HG03097 (cell line): ENCODE data around the gene DOCK4.

Experiments
- ATAC-seq: cut with Tn5 transposase; IDR thresholded peaks from one replicate; pipeline ENCODE4 v1.9.1; 2021; ENCODE audit not compliant: unreplicated experiment, low FRiP score

DOCK4 gene

DNA sequence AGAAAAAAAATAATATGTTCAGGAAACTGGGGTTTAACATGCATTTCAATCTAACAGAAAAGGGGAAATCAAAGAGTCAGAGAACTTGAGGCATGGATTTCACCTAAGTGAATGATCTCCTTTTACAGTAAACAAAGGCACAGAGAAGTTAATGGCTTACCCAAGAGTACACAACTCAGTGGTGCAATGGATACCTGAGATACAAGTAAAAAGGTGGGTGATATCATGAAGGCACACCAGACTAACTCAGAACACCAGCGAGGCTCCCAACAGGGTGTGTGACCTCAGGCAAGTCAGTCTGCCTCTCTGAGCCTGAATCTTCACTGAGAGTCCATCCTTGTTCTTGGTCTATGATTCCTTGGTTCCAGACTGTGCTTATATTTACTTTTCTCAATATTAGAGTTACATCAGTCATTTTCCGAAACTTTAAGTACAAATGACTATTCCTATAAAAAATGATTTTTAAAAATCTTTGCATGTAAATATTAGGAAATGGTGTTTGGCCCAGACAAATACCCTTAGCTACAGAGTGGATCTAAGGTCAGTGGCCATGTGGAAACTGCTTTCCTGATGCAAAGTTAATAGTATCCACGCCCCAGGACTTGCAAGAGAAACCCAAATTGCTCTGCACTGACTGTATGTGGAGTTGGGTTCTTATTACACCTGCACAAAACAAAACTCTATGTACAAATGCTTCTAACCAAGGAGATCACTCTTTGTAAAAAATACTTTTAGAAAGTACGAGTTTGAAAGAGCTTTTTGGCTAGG lies 361.1 kb downstream of the DOCK4 start:
- no peak for ATAC-seq

DNA sequence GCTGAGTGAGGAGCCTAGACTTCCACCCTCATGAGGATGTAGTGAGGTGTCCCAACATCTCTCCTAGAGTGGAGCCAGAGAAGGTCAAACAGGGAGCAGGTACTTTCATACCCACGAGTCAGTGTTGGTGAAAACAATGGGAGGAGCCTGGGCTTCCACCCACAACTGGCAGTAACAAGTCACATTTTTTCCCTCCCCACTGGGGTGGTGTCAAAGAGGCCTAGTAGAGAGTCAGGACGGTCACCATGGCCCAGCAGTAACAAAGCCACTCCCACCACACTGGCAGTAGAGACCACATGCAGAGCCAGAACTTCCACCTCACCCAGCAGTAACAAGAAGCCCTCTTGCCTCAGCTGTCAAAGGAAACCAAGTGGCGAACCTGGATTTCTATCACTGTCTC lies 363.7 kb downstream of the DOCK4 start:
- ATAC-seq, result no peak

DNA sequence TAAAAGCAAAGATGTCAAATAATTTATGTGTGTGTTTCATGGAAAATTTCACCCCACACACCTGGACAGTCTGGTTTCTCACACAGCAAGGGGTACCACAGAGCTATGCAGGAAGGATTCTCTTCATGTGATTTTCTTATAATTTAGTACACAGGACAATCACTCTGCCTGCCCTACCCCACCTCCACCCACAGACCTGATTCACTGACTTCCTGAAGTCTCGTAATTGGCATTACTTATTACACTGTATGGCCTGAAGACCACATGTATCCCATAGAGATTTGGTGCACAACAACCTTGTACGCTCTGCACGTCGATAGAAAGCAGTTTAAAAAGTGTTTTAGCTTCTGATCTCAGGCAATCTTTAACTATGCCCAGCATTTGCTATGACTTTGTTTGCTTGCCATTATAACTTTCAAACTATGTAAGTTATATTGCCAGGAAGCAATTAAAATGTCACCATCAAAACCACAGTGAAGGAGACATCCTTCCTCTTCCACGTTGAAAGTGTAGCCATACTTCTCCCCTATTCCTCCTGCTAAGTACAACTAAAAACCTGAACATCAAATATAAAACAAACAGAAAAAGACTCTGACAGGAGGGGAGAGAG lies 364.5 kb downstream of the DOCK4 start:
- no peak for ATAC-seq

DNA sequence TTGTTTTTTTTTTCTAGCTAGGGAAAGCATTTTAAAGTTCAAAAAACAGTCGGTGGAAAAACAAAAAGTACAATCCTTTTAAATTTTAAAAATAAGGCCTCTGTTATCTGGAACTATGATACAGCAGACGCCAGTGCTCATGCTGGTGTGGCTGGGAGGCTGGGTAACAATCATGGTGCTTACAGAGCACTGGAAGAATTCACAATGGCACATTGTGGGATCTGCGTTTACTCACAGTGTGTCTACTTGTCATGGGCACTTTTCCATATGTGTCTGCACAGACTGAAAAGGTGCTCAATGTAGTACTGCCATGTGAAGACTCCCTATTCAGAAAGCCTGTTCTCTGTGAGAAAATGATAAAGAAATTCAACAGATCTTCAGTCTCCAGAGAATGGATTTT lies 365.7 kb downstream of the DOCK4 start:
- no peak for ATAC-seq

DNA sequence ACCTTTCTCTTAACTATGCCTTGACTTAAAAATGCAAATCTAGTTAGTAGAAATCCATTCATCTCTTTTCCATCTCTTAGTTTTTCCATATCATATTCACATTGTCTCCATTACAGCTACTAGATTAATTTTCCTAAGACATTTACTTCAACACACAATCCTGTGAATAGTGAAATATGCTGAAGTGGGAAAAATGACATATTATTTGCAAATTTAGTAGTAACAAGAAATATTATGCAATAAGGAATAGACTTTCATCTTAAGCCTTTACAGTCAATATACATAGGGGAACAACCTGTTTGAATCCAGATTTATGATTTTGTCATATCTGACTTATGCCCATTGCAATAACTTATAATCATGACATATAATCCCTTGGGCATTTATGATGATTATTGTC lies 366.9 kb downstream of the DOCK4 start:
- no peak for ATAC-seq

DNA sequence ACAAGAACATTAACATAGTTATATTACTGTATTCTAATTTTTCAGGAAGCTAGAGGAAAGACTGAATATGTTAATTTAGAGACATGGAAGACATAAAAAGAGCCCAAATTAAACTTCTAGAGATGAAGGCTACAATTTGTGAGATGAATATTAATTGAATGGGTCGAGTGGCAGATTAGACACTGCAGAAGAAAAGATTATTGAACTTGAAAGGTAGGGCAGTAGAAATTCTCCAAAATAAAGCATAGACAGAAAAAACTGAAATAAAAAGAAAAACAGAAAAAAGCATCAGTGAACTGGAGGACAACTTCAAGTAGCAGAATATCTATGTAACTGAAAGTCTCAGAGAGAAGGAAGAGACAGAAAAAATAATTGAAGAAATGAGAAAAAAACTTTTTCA lies 369.6 kb downstream of the DOCK4 start:
- no peak for ATAC-seq

DNA sequence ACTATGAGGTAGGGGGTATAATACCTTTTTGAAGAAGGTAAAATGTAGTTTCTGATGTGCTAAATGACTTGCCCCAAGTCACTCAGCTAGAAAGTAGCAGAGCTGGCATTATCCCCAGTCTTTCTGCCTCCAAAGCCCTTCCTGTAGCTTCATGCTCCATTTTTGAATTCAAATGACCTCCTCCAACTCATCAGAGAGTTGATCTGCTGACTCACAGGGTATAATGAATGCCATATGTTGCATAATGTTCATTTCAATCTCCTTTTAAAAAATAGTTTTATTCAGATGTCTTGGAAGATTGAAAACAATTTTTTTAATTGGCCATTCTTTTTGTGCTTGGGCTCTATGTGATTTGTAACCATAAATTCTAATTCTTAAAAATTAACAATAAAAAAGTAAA lies 371.1 kb downstream of the DOCK4 start:
- no peak for ATAC-seq

DNA sequence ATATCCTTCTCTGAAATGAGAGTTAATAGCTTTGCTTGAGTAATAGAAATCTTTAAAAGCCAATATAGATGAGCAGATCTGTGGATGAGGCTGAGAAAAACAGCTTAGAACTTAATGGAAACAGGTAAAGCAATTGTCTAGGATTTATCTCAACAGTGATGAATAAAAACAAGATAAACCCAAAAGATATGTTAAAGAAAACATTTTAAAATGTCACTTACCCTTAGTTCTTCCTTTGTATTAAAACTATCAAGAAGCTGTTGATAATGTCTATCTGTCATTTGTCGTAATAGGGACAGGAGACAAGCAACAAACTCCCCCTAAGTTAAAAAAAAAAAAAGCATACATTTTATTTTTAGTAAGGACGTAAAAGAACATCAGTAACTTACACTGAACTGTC lies 371.8 kb downstream of the DOCK4 start:
- no peak for ATAC-seq

DNA sequence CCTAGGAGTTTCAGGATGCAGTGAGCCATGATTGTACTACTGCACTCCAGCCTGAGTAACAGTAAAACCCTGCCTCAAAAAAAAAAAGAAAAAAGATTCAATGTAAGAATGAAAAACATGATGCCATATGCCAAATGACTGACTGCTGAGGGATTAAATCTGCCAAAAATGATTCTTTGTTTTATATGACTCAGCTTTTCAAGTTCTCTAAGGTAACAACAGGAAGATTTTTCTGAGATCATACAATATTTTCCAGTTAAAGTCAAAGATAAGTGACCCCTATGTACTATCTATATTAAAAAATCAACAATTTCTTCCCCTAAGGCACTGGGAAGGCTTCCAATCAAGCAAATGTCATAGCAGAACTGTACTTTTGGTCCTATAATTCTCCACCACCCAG lies 372.7 kb downstream of the DOCK4 start:
- no peak for ATAC-seq

DNA sequence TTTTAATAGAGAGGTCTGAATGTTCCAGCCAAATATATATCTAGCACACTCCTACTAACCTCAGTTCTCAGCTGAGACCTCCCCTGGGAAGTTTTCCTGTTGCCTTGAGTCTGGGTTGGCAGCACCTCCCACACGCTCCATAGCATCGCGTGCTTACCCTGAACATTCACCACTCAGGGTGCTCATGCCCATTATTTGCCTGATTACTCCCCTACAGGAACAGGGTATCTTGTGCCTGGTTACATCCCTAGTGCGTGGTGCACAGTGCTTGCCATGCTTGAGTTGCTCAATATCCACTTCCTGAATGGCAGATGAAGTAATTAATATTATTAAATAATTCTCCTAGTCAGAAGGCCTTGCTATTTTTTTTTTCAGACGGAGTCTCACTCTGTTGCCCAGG lies 374.0 kb downstream of the DOCK4 start:
- no peak for ATAC-seq

DNA sequence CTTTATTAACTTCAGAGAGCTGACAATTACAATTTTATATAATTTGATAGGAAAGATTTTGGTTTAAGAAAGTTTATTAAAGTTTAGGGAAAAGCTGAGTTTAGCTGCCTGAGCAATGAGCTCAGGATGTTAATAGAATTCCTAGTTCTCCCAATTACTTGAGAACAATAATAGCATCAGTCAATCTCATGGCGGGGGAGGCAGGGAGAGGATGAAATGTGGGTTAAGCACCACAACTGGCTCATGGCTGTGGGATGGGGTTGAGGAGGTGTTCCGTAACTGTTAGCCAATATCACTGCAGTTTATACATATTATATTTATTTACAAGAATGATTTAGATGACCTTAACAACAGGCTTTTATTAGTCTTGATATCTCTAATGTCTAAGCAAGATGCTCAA lies 377.0 kb downstream of the DOCK4 start:
- no peak for ATAC-seq

DNA sequence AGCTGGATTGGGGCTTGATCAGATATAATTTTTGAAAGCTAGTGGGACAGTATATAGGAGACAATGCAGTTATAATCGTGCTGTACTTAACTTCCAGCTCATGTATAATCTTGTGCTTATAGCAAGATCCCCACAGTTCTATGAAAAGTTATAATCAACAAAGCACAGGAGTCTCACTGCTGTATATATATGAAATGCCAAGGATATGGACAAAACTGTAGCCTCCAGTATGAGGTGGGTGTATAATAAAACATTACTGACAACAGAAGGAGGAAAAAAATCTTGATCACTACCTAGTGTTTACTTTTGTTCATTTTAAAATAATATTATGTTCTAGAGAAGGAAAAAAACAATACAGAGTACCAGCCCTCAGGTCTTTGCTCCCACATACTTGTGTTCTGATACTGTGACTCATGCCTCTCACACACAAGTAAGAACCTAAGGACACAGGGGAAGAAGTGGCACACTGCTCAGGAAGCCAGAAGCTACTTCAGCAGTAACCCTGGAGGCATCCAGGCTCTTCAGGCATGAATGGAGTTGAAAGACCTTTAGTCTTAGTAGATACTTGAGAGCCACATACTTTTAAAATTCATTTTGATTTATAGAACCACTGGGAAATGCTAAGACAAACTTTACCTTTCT lies 378.2 kb downstream of the DOCK4 start:
- ATAC-seq, result no peak

DNA sequence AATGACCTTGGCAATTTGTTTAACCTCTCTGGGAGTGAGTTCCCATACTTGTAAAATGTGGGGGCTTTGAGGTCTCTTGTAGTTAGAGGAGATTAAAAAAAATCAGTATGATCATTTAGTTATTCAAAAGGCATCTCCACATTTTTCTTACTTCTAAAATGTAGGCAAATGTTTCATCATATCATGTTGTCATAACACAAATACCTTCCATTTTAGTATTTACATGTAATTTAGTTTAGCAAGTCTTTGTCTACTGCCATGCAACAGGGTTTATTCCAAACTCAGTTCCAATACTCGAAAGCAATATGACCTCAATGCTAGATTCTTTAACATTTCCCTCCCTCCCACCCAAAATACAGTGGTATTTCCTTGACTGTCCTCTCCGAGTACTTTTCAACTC lies 381.2 kb downstream of the DOCK4 start:
- no peak for ATAC-seq

DNA sequence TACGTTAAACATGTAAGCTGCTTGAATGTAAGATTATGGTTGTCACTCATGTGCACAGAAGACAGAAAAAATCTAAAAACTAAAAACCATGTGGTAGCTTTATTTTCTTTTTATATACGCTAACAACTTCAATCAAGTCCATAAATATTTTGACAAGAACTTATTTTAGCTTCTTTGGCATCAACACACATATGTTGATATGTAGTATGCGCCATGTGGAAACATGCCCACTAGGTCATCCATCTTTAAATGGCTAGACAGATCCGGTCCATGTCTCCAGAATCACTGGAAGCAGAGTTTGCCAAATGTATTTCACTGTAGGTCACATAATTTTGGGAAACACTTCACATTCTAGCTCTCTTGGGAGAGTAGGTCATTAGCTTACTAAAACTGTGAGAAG lies 382.4 kb downstream of the DOCK4 start:
- no peak for ATAC-seq

DNA sequence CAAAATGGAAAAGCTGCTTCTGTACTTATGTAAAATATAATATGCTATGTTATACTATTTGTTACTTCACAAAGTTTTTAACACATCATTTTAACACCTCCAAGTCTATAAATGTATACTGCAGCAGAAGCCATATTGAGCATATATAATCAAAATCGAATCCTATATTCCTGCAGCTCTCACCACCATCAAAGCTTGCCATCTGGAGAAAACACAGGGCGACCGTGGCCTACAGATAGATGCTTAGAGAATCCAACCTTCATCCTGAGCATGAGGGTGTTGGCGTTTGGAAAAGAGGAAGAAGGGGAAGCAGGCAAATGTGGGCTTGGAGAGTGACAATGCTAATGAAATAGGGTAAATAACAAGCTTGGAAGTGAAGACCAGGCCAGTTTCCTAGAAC lies 385.2 kb downstream of the DOCK4 start:
- ATAC-seq, result no peak

DNA sequence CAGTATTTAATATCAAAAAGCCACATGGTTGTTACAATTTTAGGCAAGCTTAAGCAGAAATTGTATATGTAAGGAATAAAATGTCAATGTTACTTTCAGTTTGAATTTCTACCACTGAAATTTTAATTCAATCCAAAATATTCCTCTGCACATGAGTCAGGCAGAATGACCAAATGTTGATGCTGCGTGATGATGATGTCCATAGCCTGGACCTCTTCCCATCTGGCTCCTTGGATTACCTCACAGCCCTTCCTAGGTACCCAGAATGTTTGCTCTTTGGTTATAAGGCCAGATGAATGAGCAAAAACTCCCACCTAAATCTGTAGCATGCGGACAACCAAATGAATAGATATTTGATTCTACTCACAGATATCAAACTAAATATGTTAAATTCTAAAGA lies 385.6 kb downstream of the DOCK4 start:
- no peak for ATAC-seq

DNA sequence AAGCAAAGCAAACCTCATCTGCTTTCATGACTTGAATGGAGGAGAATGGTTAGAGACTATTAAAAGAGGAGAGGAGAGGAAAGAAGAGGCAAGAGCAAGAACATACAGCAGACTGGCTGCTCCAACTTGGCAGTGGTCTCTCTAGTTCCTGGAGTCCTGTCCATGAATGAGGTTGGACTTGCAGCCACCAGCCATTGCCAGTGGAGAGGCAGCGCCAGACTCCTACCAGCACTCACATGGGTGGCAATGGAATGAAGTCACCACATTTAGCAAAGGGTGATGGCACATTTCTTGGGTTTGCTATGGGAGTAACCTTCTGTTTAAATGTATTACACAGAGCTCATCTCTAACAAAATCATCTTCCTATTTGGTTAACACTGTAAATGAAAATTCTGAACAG lies 386.1 kb downstream of the DOCK4 start:
- ATAC-seq, result no peak

DNA sequence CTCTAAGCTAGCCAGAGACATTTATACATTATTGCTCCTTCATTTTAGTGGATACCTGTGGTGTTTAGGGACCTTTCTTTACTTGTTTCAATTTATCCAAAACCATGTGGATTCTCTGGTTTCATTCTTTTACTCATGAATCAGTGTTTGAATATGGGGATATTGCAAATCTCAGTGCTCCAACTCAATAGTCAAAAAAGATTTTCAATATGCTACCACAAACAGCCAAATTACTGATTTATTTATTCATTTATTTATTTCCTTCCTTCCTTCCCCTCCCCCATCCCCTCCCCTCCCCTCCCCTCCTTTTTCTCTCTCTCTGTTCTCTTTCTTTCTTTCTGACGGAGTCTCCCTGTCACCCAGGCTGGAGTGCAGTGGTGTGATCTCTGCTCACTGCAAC lies 390.8 kb downstream of the DOCK4 start:
- ATAC-seq, result no peak

DNA sequence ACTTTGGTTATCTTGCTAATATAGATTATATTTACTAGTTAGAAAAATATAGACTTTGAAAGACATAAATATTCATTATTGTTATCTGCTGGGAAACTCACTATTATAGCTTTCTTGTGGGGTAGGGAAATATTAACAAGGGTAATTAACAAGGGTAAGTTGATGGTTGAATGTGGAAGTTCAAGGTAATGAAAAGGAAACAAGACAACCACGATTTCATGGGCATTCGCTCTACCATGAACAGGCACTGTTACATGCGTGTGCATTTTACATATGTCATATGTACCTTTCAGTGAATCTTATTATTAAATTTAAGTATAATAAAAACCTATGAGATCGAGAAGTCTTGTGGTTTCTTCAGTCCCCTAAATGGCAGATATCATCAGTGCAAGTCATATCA lies 392.9 kb downstream of the DOCK4 start:
- peak; percentile 58 for ATAC-seq

DNA sequence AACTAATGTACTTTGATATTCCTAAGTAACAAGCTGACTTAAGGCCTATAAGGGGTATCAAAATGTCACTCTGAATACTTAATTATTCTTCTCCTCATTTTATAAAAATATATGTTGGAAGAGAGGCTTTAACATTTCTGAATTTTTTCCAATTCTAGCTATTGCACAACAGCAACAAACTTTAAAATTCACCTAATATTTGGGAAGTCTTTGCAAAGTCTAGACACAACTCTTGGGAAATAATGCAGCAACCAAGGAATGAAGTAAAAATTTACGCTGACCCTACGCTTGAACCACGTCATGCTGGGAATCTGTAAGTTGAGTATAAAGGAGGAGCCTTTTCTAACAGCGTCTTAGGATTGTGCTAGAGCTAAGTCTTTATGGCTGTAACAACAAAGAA lies 400.0 kb downstream of the DOCK4 start:
- ATAC-seq, result no peak

DNA sequence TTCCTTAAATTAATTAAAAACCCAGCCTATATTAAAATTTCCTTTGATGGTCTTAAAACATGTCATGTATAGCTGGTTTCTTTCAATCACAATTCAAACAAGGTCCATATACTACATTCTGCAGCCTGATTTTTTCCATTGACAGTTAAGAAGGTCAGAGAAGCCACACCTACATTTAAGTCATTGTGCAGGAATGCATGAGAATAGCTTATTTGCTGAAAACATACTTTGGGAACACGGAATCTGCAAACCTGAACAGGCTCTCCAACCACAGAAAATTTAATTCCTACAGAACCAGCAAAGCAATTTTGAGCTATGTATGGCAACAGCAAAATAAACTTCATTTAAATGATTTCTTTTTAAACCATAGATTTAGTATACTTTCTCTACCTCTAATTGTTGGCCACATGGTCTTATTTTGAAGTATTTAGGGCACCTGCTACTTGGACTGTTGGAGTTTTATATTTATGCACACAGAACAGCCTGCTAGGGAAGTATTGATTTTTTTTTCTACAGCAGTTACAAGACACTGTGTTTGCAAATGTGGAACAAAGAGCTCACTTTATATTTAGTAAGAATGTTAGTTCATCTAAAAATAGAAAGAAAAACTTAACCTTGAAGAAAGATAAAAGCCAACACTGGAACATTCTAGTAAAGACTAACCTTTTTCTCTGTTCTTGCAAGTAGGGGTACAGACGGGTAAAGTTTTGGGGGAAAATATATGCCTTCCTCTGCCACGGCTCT lies 403.0 kb downstream of the DOCK4 start:
- no peak for ATAC-seq
